Amygdala (tissue), 56 donors: Measurements from ENCODE around the gene SOAT1.
"Not testable (repeated sequence)": the region's sequence is repeated elsewhere in the genome, so short reads cannot be mapped to it uniquely, and the experiment has no call there.

Experiments
- DNase-seq, 56 donors: peaks; one replicate each; lab custom pipeline; 2025; lab: John Stamatoyannopoulos, UW

Gene SOAT1

DNA sequence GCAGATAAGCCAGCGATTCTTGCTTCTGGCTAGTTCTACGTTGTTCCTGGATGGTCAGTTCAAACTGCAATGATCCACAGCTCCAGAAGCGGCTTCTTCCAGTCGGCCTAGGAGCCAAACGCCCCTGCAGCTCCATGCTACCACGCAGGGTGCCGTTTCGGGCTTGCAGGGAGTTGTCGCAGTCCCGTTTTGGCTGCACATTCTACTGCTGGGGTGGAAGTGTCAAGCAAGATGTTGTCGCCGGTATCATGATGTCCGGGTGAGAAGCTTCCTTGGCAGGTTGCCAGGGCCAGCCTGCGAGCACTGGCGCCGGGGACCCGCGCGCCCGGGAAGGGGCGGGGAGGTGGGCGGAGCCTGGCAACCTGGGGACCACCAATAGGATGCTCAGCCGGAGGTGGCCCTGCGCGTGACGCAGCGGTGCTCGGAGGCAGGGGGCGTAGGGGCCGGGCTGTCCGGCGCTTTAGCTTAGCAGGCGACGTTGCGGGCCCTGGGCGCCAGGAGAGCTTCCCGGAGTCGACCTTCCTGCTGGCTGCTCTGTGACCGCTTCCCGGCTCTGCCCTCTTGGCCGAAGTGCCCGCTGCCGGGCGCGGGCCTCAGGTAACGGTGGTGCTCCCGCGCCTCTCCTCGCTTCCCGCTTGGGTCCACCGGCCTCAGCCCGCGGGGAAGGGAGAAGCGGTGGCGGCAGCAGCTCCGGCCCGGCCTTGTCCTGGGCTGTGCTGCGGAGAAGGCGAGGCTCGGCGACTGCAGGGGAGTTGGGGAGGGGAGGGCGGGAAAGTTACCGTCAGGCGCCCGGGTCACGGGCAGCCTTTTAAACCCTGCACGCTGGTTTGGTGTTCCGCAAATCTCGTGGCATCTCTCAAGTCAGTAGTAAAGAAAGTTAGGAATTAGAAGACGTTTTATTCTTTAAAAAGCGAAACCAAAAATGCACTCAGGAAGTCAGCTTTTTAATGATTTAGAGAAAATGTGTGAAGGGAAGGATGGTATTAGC, at the start of gene SOAT1:
TSS of gene SOAT1 (plus strand) at position 458 of the 988 bp plus-strand sequence. CDS start 8,888 bp downstream, outside the sequence.
- peak; percentile 42 to 96 (median 87) for DNase-seq

DNA sequence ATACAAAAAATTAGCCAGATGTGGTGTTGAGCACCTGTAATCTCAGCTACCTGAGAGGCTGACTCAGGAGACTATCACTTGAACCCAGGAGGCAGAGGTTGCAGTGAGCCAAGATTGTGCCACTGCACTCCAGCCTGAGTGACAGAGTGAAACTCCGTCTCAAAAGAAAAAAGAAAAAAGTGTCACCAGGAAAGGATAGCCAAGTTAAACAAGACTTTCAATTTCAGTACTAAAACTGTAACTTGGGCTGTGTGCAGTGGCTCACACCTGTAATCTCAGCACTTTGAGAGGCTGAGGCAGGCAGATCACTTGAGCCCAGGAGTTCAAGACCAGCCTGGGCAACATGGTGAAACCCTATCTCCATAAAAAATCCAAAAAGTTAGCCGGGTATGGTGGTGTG, 48.2 kb upstream of the SOAT1 start:
- DNase-seq: not testable (repeated sequence)

DNA sequence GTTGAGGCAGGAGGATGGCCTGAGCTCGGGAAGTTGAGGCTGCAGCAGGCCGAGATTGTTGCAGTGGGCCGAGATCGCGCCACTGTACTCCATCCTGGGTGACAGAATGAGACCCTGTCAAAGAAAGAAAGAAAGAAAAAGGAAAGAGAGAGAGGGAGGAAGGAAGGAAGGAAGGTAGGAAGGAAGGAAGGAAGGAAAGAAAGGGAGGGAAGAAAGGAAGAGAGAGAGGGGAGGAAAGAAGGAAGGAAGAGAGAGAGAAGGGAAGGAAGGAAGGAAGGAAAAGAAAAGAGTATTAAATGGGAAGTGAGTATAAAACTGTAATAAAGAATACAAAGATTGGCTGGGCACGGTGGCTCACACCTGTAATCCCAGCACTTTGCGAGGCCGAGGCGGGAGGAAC, 45.7 kb upstream of the SOAT1 start:
- no peak for DNase-seq

DNA sequence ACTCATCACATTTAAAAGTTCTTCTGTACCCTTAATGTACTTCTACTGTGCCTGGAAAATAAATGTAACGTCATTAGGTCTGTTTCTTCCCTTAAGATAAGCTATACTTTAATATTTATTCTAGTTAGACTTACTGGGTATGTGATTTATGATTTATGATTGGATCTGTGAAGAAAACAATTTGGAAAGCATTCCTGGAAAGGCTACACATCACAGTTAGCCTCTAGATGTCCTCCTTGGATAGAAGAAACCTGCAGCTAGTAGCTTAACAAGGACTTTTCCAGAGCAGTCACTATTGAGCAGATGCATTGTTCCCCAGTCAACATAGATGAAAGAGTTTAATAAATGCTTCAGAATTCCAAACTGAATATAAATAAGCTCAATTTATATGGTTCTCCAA, 41.9 kb upstream of the SOAT1 start:
- no peak for DNase-seq

DNA sequence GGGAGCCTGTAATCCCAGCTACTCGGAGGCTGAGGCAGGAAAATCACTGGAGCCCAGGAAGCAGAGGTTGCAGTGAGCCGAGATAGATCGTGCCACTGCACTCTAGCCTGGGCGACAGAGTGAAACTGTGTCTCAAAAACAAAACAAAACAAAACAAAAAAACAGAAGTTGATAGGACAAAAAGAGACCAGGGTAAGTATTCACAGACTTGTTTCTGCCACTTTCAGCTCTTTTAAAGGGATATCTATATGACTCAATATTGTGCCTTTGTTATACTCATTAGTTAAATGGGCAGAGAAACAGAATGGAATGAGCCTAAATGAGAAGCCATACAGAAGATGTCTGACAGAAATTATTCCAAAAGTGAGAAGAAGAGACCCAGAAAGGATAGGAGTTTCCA, 41.0 kb upstream of the SOAT1 start:
- no peak for DNase-seq

DNA sequence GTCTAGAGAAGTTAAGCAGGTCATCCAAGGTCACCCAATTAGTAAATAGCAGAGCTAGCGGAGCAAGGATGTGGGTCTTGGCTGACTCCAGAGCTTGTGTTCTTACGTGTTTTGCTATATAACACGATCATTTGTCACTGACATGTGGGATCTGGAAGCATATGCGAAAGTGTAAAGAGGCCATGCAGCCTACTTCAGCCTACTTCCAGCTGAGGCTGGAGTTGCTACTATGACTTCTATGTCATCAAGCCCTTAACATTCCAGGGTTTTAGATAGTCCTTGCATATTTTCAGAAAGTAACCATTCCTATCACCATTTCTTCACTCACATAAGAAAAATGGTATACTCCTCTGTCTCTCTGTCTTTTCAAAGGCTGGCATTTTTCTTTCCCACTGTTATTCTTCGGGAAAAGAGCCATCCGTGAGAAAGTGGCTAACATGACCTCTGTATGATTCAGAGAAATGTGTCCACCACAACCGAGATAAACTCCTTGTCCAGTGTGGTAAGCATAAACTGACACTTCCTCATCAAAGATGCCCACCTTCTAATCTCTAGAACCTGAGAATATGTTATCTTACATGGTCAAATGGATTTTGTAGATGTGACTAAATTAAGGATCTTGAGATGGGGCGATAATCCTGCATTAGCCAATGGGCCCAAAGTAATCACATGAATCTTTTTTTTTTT, 40.2 kb upstream of the SOAT1 start:
- DNase-seq: no peak

DNA sequence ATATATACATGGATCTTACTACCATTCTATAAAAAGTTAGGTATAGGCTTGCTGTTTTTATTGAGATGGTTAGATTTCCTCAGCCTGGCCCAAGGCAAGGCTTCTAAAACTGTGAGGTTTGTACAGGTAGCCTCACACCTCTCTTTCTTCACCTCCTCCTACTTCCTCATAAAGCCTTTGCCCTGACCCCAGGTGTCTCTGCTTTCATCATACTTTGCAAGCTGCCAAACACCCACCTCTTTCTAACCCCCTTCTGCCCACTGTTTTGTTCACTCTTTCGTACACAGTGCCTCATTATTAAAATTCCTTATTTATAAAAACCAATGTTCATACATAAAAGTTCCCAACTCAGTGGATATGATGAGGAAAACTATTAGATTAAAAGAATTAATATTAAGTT, 31.4 kb upstream of the SOAT1 start:
- DNase-seq: no peak

DNA sequence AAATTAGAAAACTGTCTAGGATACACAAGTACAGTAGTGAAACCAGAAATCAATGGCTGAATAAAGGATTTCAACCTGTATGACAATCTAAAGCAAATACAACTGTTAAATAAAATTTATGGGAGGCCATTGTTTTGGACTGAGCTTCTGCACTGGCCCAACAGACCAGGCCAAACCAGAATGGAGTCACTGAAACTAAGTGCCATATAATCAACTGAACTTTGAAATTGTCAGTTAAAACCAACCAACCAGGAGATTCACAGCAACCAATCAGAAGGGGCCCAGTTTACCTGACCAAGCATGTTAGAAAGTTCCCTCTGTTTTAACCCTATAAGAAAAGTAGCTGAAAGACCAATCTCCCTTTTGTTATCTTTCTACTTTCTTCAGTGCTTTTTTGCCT, 30.5 kb upstream of the SOAT1 start:
- no peak for DNase-seq

DNA sequence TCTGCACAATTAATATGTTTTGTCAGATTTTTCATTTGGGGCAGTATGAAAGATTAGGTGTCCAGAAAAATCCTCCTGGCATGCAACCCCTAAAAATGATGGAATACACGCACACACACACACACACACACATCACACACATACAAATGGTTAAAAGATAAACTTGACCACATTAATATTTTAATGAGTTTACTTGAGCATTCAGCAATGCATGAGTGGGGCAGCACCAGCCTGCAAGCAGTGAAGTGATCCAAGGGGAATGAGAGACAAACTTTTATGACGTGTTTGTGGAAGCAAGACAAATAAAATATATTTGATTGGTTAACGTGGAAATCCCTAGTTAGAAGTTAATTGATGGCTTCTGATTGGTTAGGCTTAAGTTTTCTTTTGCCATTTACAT, 29.1 kb upstream of the SOAT1 start:
- DNase-seq: no peak

DNA sequence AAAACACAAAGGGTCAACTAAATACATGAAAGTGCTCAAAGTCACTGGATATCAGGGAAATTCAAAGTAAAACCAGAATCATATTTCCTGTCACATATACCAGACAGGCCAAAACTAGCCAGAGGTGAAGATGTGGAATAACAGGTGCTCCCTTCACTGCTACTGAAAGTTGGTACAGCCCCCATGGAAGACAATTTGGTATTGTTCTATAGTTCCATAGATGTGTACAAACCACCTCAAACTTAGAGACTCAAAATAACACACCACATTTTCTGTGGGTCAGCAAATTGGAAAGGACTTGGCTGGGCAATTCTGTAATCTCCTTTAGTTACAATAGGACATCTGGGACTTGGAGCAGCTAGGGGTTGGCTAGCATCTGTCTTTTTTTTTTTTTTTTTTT, 24.5 kb upstream of the SOAT1 start:
- DNase-seq: no peak

DNA sequence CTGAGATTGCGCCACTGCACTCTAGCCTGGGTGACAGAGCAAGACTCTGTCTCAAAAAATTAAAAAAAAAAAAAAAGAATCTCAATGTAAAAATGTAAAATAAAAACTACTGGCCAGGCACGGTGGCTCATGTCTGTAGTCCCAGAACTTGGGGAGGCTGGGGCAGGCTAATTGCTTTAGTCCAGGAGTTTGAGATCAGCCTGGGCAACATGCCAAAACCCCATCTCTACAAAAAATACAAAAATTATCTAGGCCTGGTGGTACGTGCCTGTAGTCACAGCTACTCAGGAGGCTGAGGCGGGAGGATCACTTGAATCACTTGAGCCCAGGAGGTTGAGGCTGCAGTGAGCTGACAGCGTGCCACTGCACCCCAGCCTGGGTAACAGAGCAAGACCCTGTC, 19.2 kb upstream of the SOAT1 start:
- not testable (repeated sequence) for DNase-seq

DNA sequence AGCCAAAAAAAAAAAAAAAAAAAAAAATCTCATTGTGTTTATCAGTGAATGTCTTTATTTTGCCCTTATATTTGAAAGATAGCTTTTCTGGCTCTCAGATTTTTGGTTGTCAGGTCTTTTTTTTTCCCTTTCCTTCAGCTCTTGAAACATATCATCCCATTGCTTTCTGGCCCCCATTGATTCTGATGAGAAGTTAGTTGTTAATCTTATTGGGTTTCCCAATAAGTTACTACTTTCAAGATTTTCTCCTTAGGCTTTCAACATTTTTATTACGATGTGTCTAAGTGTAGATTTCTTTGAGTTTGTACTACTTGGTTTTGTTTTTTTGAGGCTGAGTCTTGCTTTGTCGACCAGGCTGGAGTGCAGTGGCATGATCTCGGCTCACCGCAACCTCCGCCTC, 14.7 kb upstream of the SOAT1 start:
- DNase-seq: no peak

DNA sequence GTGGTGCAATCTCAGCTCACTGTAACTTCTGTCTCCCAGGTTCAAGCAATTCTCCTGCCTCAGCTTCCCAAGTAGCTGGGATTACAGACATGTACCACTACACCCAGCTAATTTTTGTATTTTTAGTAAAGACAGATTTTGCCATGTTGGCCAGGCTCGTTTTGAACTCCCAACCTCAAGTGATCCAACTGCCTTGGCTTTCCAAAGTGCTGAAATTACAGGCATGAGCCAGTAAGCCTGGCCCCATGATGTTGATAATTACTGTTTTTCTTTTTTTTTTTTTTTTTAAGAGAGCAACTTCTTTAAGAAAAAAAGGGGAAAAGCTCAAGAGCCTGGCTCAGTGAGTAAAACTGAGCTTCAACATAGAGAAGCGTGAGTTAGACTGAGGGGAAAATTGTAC, 9.6 kb upstream of the SOAT1 start:
- DNase-seq: no peak

DNA sequence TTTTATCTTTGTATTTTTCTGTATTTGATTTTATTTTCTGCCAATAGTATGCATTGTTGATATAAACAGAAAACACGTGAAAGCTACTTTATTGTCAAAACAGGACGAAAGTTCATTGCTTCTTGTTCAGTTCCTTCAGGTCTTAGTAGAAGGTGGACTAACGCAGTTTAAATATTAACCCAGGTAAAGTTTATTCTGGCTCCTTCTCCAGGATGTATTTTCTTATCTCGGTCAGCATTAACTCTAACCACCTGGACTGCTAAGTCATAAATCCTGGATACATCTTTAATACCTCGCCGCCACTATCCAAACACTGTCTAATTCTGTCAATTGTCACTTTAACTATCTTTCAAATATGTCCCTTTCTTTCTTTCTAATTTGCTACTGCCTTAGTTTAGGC, 5.7 kb upstream of the SOAT1 start:
- no peak for DNase-seq

DNA sequence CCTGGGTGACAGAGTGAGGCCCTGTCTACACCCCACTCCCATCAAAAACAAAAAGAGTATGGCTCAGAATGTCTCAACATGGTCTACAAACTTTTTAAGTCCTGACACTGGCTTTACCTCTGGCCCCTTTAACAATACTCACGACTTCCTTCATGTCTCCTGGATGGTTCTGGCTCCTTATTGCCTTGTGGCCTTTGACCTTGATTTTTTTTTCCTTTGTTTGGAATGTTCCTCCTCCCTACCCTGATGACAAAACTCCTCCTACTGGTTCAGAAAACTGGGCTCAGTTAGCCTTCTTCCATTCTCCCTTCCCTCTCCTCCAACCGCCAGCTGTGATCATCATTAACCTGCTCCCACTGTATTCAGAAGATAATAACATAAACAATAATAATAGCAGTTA, 4.6 kb upstream of the SOAT1 start:
- DNase-seq: no peak

DNA sequence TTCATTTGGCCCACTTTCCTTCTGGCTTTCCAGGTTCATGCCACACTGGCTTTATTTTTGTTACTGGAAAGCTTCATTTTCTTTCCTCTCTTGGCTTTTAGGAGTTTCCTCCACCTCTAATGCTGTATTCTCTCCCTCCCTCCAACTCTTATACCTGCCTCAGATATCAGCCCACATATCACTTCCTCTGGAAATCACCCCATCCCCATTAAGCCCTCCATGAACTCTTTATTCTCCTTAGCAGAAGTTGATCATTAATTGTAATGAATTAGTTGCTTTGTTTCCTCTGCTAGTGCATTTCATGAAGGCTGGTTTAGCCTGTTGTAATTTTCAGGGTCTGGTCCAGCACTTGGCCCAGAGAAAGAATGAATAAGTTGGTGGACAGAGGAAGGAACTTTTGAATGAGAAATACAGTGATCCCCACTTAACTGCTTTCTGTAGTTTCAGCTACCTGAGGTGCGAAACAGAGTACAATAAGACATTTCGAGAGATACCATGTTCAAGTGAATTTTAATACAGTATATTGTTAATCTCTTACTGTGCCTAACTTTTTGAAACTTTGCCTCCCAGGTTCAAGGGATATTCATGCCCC, 1.7 kb downstream of the SOAT1 start:
- DNase-seq: no peak

DNA sequence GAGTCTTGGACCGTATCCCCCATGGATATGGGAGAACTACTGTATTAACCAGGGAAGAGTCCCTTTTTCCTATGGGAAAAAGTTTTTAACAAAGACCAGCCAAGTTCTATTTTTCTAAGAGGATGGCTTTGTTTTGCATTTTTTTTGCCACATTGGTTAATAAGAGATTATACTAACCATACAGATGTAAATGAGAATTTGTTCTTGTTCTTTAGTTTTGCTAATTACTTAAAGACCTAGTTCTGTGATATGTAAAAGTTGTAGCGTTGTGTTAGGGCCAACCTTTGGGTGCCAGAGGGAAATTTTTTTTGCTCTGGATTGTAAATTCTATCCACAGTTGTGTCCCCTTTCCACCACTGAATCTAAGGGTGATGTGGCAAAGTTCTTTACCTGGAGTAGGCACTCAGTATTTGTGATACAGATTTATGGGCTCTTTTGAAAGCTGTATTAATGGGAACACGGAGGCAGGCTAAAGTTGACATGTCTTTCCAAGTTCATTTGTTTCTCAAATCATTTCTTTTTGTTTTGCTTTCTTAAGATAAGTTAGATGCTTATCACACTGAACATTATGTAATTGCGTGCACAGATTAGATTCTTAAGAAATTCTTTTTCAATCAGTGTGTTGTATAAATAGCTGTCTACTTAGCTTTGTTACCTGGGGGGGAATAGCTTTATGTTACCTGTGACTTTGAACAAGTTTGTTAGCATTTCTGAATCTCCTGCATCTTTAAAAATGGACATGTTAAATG, 2.9 kb downstream of the SOAT1 start:
- DNase-seq: no peak

DNA sequence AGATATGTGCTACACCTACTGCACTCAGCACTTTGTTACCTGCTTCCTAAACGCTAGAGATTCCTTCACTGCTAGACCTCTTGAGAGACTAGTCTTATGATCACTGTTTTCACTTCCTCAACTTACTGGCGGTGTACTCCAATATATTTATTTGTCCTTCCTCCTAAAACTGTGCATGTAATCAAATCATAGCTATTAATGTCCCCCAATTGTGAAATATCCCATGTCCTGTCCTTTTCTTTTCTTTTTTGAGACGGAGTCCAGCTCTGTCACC, 3.4 kb downstream of the SOAT1 start:
- no peak for DNase-seq

DNA sequence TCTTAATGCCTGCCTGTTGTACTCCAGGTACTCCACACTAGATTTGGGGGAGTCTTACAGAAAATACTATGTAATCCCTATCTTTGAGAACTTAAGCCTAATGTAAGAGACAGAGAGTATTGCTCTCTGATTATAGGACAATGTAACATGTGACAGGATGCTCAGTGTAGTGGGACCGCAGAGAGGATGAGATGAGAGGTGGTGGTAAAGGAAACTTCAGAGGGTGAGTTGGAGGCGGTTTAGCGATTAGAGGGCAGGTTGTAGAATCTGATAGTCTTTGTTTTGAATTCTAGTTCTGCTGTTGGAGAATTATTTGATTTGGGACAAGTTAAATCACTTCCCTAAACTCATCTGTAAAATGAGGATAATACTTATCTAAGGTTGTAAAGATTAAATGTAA, 5.4 kb downstream of the SOAT1 start:
- DNase-seq: no peak

DNA sequence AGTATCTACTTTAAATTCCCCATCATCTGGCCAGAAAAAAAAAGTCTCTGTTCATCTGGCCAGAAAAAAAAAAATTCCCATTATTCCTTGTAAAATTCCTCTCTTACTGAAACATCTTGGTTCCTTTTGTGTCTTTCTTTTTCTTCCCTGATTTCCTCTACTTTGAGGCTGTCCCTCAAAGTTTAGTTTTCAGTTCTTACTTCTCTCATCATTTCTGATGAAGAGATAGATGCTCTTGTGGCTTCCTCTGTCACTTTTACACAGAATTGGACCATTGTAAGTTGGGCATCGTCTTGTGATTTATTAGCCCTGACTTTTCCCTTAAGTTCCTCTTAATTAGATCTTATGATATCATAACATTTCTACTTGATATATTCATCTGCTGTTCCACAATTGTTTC, 6.5 kb downstream of the SOAT1 start:
- no peak for DNase-seq

DNA sequence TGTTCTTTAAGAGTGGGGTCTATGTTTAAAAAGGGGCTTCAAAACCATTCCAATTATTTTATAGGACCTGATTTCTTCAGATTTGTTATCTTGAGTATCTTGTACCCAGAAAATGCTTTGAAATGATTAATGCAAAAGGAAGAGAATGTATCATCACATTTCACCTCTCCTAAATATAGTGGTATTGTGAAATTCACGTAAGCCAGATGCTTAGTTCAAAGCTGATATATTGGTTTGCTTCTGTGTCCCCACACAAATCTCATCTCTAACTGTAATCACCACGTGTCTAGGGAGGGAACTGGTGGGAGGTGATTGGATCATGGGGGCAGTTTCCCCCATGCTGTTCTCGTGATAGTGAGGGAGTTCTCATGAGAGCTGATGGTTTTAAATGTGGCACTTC, 8.5 kb downstream of the SOAT1 start:
- DNase-seq: no peak
